H9 (cell line): ENCODE data around the gene AP2M1. TPM values are rescaled to one million over a fixed set of nuclear protein-coding genes. Genes with fewer than 3 reads are reported as not detected.

Source experiments
- DNase-seq: peaks from one replicate; pipeline ENCODE4 v3.0.0-alpha.2; 2017
- H2AFZ ChIP-seq: one replicate; pipeline ENCODE4 v1.6.1; 2013; ENCODE audit warnings: mild to moderate bottlenecking, low read length, control low read depth, moderate library complexity
- H2AK5ac ChIP-seq: 2 replicates; pipeline ENCODE4 v1.6.1; 2013; ENCODE audit warnings: low read length, control low read depth, mixed read lengths; ENCODE audit not compliant: insufficient read length
- H2BK120ac ChIP-seq: one replicate; pipeline ENCODE4 v1.6.1; 2013; ENCODE audit warnings: low read depth, mild to moderate bottlenecking, low read length, control low read depth, inconsistent platforms; ENCODE audit not compliant: poor library complexity, severe bottlenecking
- H2BK12ac ChIP-seq: 2 replicates; pipeline ENCODE4 v1.6.1; 2013; ENCODE audit warnings: low read length, control low read depth, mixed read lengths, low read depth; ENCODE audit not compliant: insufficient read length
- H2BK15ac ChIP-seq: 2 replicates; pipeline ENCODE4 v1.6.1; 2013; ENCODE audit warnings: low read depth, low read length, control low read depth
- H2BK20ac ChIP-seq: one replicate; pipeline ENCODE4 v1.6.1; 2013; ENCODE audit warnings: low read depth, mild to moderate bottlenecking, low read length, control low read depth, inconsistent platforms; ENCODE audit not compliant: poor library complexity, severe bottlenecking
- H2BK5ac ChIP-seq: 2 replicates; pipeline ENCODE4 v1.6.1; 2013; ENCODE audit warnings: low read length, control low read depth, mixed read lengths; ENCODE audit not compliant: insufficient read length
- H3K14ac ChIP-seq: 2 replicates; pipeline ENCODE4 v1.6.1; 2013; ENCODE audit warnings: low read length, control low read depth; ENCODE audit not compliant: insufficient read depth
- H3K18ac ChIP-seq: 2 replicates; pipeline ENCODE4 v1.6.1; 2013; ENCODE audit warnings: low read depth, mild to moderate bottlenecking, mixed read lengths, low read length, control low read depth; ENCODE audit not compliant: insufficient read length
- H3K23ac ChIP-seq: 2 replicates; pipeline ENCODE4 v1.6.1; 2013; ENCODE audit warnings: low read length, control low read depth, mixed read lengths, low read depth; ENCODE audit not compliant: insufficient read length
- H3K23me2 ChIP-seq: 2 replicates; pipeline ENCODE4 v1.6.1; 2013; ENCODE audit warnings: low read depth, mild to moderate bottlenecking, mixed read lengths, low read length, control low read depth; ENCODE audit not compliant: insufficient read length, poor library complexity, severe bottlenecking
- H3K27ac ChIP-seq: 2 replicates; pipeline ENCODE4 v1.5.1; 2013; ENCODE audit warnings: low read length, control low read depth, mixed read lengths, low read depth; ENCODE audit not compliant: insufficient read length
- H3K27me3 ChIP-seq: 2 replicates; pipeline ENCODE4 v1.6.1; 2013; ENCODE audit warnings: low read length, control low read depth, inconsistent platforms; ENCODE audit not compliant: insufficient read depth
- H3K4ac ChIP-seq: 2 replicates; pipeline ENCODE4 v1.6.1; 2013; ENCODE audit warnings: low read depth, mild to moderate bottlenecking, control low read depth, inconsistent platforms, low read length, moderate library complexity
- H3K4me1 ChIP-seq: 2 replicates; pipeline ENCODE4 v1.6.1; 2013; ENCODE audit warnings: low read length, control low read depth, inconsistent platforms; ENCODE audit not compliant: insufficient read depth
- H3K4me2 ChIP-seq: 2 replicates; pipeline ENCODE4 v1.6.1; 2013; ENCODE audit warnings: low read length, control low read depth, mixed read lengths; ENCODE audit not compliant: insufficient read length, insufficient read depth
- H3K56ac ChIP-seq: 2 replicates; pipeline ENCODE4 v1.6.1; 2013; ENCODE audit warnings: low read depth, mild to moderate bottlenecking, mixed read lengths, low read length, control low read depth; ENCODE audit not compliant: insufficient read length
- H3K79me1 ChIP-seq: 2 replicates; pipeline ENCODE4 v1.6.1; 2013; ENCODE audit warnings: low read depth, mild to moderate bottlenecking, moderate library complexity, low read length, control low read depth, inconsistent platforms; ENCODE audit not compliant: insufficient read depth, poor library complexity, severe bottlenecking
- H3K79me2 ChIP-seq: 2 replicates; pipeline ENCODE4 v1.6.1; 2013; ENCODE audit warnings: low read length, control low read depth, inconsistent platforms; ENCODE audit not compliant: insufficient read depth
- H3K9ac ChIP-seq: 2 replicates; pipeline ENCODE4 v1.6.1; 2013; ENCODE audit warnings: low read length, control low read depth, mixed read lengths; ENCODE audit not compliant: insufficient read length; ENCODE audit errors: extremely low read depth
- H3K9me3 ChIP-seq: one replicate; pipeline ENCODE4 v1.6.1; 2013; ENCODE audit warnings: low read depth, low read length, inconsistent platforms; ENCODE audit not compliant: control insufficient read depth
- H3T11ph ChIP-seq: one replicate; pipeline ENCODE4 v1.6.1; 2013; ENCODE audit warnings: mild to moderate bottlenecking, low read length, control low read depth, inconsistent platforms
- H4K20me1 ChIP-seq: one replicate; pipeline ENCODE4 v1.6.1; 2013; ENCODE audit not compliant: control insufficient read depth, insufficient read length, insufficient read depth
- H4K5ac ChIP-seq: 2 replicates; pipeline ENCODE4 v1.6.1; 2013; ENCODE audit warnings: low read depth, mild to moderate bottlenecking, mixed read lengths, low read length, control low read depth; ENCODE audit not compliant: insufficient read length
- H4K8ac ChIP-seq: replicated peaks from 2 replicates; pipeline ENCODE4 v1.6.1; 2013; ENCODE audit warnings: low read length, control low read depth, mixed read lengths, low read depth; ENCODE audit not compliant: insufficient read length
- H4K91ac ChIP-seq: 2 replicates; pipeline ENCODE4 v1.6.1; 2013; ENCODE audit warnings: low read depth, mild to moderate bottlenecking, moderate library complexity, mixed read lengths, low read length, control low read depth; ENCODE audit not compliant: insufficient read length
- H3K27ac Mint-ChIP-seq, 3 experiments: 2 replicates in 2 of 3; 3 replicates in 1 of 3; pipeline ENCODE4 v1.8.0; 2020 to 2021; ENCODE audit warnings: mixed read lengths in 3 of 3, mild to moderate bottlenecking in 1 of 3, moderate library complexity in 1 of 3
- H3K27me3 Mint-ChIP-seq: 2 replicates; pipeline ENCODE4 v1.8.0; 2021; ENCODE audit warnings: low read depth, mild to moderate bottlenecking, moderate library complexity, mixed read lengths
- H3K36me3 Mint-ChIP-seq, 3 experiments: 2 replicates in 2 of 3; 3 replicates in 1 of 3; pipeline ENCODE4 v1.8.0; 2020 to 2021; ENCODE audit warnings: low read depth in 3 of 3, mixed read lengths in 3 of 3; ENCODE audit not compliant: insufficient read depth in 1 of 3
- H3K4me1 Mint-ChIP-seq, 2 experiments: 2 replicates each; pipeline ENCODE4 v1.8.0; 2020; ENCODE audit warnings: mixed read lengths in 2 of 2
- H3K4me3 Mint-ChIP-seq, 2 experiments: 2 replicates in 1 of 2; 3 replicates in 1 of 2; pipeline ENCODE4 v1.8.0; 2020 to 2021; ENCODE audit warnings: mild to moderate bottlenecking in 2 of 2, mixed read lengths in 2 of 2, moderate library complexity in 1 of 2
- H3K9me3 Mint-ChIP-seq, 2 experiments: 2 replicates in 1 of 2; 3 replicates in 1 of 2; pipeline ENCODE4 v1.8.0; 2020; ENCODE audit warnings: mild to moderate bottlenecking in 2 of 2, mixed read lengths in 2 of 2, moderate library complexity in 1 of 2
- WGBS: extraction: QIAGEN DNeasy Blood & Tissue Kit; methylation state at CpG from one replicate; pipeline ENCODE4 v1.1.7; 2013; ENCODE audit warnings: missing lambda C conversion rate, low lambda C conversion rate, mixed read lengths; ENCODE audit not compliant: insufficient read length; ENCODE audit errors: extremely low coverage; 5-methylcytosine and 5-hydroxymethylcytosine counted together
- total RNA-seq: library from RNA; stranded (reverse); gene quantifications from 2 replicates; pipeline ENCODE4 v1.2.1, GENCODE V29; 2021
- TF ChIP-seq, protein P1 (sequence below): fragments of 200-600 bp; sonication (generic); conservative IDR thresholded peaks from 3 replicates; pipeline ENCODE4 v1.8.0; 2021; ENCODE audit warnings: antibody characterized with exemption, mild to moderate bottlenecking

AP2M1 gene
- total RNA-seq, 1 experiment from 2014 or later, result 443 TPM

DNA sequence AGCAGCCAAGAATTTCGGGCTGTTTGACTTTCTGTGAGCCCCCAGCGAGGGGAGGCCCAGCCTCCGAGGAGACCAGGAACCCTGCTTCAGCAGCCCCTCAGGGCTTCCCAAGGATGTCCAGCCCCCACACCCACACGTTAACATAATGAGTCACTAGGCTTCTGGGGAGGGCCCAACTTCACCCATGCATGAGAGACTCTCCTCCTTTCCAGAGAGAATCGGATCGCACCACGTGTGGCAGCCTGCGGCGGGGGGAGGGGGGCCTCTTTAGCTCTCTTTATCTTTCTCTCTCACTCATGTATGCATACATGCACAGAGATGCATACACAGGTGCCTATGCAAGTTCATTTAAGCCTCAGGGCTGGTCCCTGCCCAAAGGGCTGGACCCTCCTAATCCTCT, 3.1 kb upstream of the AP2M1 start:
- H3K79me2 ChIP-seq, result peaks cover 5% of the 10 kb centered on the region; the same call in 1 of the 2 replicates
- H3K18ac ChIP-seq, result no peak overlapping the region
- no peaks in the 10 kb centered on the region for H3K79me1 ChIP-seq
- no peak overlapping the region for H2BK12ac ChIP-seq
- H3K36me3 Mint-ChIP-seq, result peaks cover 24 to 56% (median 49%) of the 10 kb centered on the region in 3 experiments
- H3K27ac Mint-ChIP-seq, result peak overlapping the region; percentile 23 to 91 (median 69); a peak in 3 of 7 replicates
- TF ChIP-seq, protein P1, sequence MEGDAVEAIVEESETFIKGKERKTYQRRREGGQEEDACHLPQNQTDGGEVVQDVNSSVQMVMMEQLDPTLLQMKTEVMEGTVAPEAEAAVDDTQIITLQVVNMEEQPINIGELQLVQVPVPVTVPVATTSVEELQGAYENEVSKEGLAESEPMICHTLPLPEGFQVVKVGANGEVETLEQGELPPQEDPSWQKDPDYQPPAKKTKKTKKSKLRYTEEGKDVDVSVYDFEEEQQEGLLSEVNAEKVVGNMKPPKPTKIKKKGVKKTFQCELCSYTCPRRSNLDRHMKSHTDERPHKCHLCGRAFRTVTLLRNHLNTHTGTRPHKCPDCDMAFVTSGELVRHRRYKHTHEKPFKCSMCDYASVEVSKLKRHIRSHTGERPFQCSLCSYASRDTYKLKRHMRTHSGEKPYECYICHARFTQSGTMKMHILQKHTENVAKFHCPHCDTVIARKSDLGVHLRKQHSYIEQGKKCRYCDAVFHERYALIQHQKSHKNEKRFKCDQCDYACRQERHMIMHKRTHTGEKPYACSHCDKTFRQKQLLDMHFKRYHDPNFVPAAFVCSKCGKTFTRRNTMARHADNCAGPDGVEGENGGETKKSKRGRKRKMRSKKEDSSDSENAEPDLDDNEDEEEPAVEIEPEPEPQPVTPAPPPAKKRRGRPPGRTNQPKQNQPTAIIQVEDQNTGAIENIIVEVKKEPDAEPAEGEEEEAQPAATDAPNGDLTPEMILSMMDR, result no peak
- H2BK120ac ChIP-seq, result no peak overlapping the region
- H3K4me3 Mint-ChIP-seq, result no peak overlapping the region; a peak in 1 of 5 replicates
- H3K9me3 Mint-ChIP-seq, result no peaks in the 10 kb centered on the region
- no peak overlapping the region for H4K91ac ChIP-seq
- no CpG with 5 or more reads among the region's 9 CpGs for WGBS
- H2BK15ac ChIP-seq, result no peak overlapping the region
- no peak overlapping the region for H3K4me2 ChIP-seq
- no peak overlapping the region for H3K27ac ChIP-seq
- H3K23me2 ChIP-seq, result peaks cover 14% of the 10 kb centered on the region
- no peak overlapping the region for H2BK20ac ChIP-seq
- no peaks in the 10 kb centered on the region for H3K27me3 Mint-ChIP-seq
- H3K14ac ChIP-seq, result no peak overlapping the region
- H3K9ac ChIP-seq, result no peak overlapping the region
- H3K4me1 Mint-ChIP-seq, result peaks cover 14 to 16% of the 10 kb centered on the region in 2 experiments
- H4K20me1 ChIP-seq, result no peaks in the 10 kb centered on the region
- H4K5ac ChIP-seq, result no peak overlapping the region
- H3T11ph ChIP-seq, result no peak overlapping the region
- no peak for DNase-seq
- no peaks in the 10 kb centered on the region for H3K27me3 ChIP-seq
- no peak overlapping the region for H4K8ac ChIP-seq
- no peaks in the 10 kb centered on the region for H3K9me3 ChIP-seq
- H2AK5ac ChIP-seq, result no peak overlapping the region
- no peak overlapping the region for H3K4ac ChIP-seq
- H3K23ac ChIP-seq, result no peak overlapping the region
- H2BK5ac ChIP-seq, result no peak overlapping the region
- H3K4me1 ChIP-seq, result no peaks in the 10 kb centered on the region
- H2AFZ ChIP-seq, result no peak overlapping the region
- H3K56ac ChIP-seq, result no peak overlapping the region
